ENCODE measurements around the gene FBXO44.

DNA sequence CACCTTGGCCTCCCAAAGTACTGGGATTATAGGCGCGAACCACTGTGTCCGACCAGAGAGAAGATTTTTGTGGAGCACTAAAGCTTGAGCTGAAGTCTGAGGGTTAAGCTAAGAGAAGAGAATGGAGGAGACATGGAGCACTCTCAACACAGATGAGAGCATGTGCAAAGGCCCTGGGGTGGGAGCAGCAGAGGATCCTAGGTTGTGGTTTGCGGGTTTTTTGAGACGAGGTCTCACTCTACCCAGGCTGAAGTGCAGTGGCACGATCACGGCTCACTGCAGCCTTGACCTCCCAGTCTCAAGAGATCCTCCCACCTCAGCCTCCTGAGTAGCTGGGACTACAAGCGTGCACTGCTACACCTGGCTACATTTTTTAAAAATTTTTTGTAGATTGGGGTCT is 31.0 kb upstream of the FBXO44 start:
- TF ChIP-seq TAF1 (IDR thresholded peaks at IDR 0.05; ENCODE audit: borderline replicate concordance, insufficient read depth, low read length) (no peak), SIN3A (IDR thresholded peaks at IDR 0.05; ENCODE audit: borderline replicate concordance, insufficient read depth, low read length) (no peak), POLR2AphosphoS5 (IDR thresholded peaks at IDR 0.05; ENCODE audit: low read depth, low read length) (no peak), FOXP2 (optimal IDR thresholded peaks at IDR 0.05; ENCODE audit: borderline replicate concordance, extremely low read depth, extremely low read length, insufficient read depth) (no peak)
- TF ChIP-seq, protein P1, sequence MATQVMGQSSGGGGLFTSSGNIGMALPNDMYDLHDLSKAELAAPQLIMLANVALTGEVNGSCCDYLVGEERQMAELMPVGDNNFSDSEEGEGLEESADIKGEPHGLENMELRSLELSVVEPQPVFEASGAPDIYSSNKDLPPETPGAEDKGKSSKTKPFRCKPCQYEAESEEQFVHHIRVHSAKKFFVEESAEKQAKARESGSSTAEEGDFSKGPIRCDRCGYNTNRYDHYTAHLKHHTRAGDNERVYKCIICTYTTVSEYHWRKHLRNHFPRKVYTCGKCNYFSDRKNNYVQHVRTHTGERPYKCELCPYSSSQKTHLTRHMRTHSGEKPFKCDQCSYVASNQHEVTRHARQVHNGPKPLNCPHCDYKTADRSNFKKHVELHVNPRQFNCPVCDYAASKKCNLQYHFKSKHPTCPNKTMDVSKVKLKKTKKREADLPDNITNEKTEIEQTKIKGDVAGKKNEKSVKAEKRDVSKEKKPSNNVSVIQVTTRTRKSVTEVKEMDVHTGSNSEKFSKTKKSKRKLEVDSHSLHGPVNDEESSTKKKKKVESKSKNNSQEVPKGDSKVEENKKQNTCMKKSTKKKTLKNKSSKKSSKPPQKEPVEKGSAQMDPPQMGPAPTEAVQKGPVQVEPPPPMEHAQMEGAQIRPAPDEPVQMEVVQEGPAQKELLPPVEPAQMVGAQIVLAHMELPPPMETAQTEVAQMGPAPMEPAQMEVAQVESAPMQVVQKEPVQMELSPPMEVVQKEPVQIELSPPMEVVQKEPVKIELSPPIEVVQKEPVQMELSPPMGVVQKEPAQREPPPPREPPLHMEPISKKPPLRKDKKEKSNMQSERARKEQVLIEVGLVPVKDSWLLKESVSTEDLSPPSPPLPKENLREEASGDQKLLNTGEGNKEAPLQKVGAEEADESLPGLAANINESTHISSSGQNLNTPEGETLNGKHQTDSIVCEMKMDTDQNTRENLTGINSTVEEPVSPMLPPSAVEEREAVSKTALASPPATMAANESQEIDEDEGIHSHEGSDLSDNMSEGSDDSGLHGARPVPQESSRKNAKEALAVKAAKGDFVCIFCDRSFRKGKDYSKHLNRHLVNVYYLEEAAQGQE (IDR thresholded peaks at IDR 0.05; ENCODE audit: insufficient read depth in 1 of 2, low read depth in 2 of 2, low read length in 2 of 2) = no peak
